Measurements from ENCODE around the gene RETREG2. TPM values are rescaled to one million over a fixed set of nuclear protein-coding genes. Genes with fewer than 3 reads are reported as not detected.
A peak's percentile ranks its signal among the peaks of the same experiment; 100 is the strongest.

The RETREG2 gene
- total RNA-seq, 1 experiment from 2014 or later, result 104 TPM

- peak; percentile 91 for DNase-seq (ENCODE audit: low read depth, low spot score)
- in situ Hi-C loops (cut with HindIII; ENCODE audit: low pct_unique_long_range_greater_than_20kb, low sequenced_read_pairs), result no loop called here
Observed at GRCh38 chr2:219206328-219207133, 28.5 kb downstream of the RETREG2 start, which contains the start of gene ZFAND2B. TSS of gene ZFAND2B (plus strand) at chr2:219206782. CDS start at chr2:219206988, 206 bp downstream.

GRCh38 chr2:219207134-219207883 is 29.2 kb downstream of the RETREG2 start:
- DNase-seq (ENCODE audit: low read depth, low spot score), result no peak
- in situ Hi-C loops (cut with HindIII; ENCODE audit: low pct_unique_long_range_greater_than_20kb, low sequenced_read_pairs), result no loop called here

- in situ Hi-C loops (cut with HindIII; ENCODE audit: low pct_unique_long_range_greater_than_20kb, low sequenced_read_pairs), result no loop called here
- peak; percentile 22 for DNase-seq (ENCODE audit: low read depth, low spot score)
Observed at GRCh38 chr2:219207884-219208740, 30.0 kb downstream of the RETREG2 start.

DNA sequence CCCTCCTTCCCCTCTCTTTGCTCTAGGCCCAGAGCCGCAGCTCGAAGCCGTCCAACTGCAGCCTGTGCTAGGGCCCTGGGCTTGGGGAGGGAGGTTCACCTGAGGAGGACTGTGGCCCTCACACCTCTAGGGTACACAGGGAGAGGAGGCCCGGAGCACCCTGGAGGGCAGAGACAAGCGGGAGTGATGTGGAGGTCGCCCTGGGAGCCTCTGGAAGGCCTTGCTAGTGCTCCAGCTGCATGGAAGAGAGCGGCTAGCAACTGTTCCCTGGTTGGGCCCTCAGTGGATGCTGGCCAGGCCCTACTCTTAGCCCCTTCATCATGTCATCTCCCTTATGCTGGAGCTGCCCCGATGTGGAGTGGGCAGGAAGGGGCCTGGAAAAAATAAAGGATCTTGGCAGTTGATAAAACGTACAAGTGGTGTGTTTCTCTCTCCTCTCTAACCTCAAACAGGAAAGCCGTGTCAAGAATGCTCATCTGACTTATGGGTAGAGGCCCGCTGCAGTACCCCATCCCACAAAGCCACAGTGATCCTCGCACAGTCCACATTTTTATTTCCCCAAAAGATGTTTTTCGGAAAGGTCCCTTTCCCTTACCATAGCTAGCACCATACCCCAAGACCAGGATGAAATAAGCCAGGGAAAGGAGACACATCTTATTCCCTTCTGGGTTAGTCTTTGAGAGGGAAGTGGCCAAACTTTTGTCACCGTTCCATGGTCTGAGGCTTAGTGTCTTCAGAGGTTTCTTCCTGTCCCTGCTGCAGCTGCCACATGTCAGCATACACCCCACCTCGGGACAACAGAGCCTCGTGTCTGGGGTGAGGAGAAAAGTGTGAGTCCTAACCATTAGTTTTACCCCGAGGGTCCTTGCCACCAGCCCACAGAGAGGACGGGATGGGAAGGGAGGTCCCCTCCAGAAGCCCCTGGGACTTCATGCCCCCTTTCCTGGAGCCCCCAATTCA is 31.4 kb downstream of the RETREG2 start:
- DNase-seq (ENCODE audit: low read depth, low spot score), result no peak
- in situ Hi-C loops (cut with HindIII; ENCODE audit: low pct_unique_long_range_greater_than_20kb, low sequenced_read_pairs), result no loop called here

- in situ Hi-C loops (cut with HindIII; ENCODE audit: low pct_unique_long_range_greater_than_20kb, low sequenced_read_pairs), result no loop called here
- no peak for DNase-seq (ENCODE audit: low read depth, low spot score)
Observed at GRCh38 chr2:219210196-219210885, 32.3 kb downstream of the RETREG2 start.

DNA sequence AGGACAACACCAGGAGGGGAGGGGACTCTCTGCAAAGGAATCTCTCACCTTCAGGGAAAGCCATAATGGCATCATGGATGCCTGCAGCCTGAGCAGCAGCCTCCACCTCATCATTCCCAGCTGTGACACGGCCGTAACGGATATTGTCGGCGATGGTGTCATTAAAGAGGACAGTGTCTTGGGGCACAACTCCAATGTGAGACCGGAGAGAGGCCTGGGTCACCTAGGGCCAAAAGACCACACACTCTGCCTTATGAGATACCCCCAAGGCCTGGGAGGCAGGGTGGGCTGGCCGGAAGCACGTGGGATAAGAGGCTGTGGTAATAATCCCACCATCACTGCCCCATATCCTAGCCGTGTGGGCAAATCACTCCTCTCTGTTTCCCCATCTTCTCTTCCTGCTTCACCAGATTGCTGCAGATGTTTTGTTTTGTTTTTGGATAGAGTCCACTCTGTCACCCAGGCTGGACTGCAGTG is 32.8 kb downstream of the RETREG2 start:
- in situ Hi-C loops (cut with HindIII; ENCODE audit: low pct_unique_long_range_greater_than_20kb, low sequenced_read_pairs), result no loop called here

DNA sequence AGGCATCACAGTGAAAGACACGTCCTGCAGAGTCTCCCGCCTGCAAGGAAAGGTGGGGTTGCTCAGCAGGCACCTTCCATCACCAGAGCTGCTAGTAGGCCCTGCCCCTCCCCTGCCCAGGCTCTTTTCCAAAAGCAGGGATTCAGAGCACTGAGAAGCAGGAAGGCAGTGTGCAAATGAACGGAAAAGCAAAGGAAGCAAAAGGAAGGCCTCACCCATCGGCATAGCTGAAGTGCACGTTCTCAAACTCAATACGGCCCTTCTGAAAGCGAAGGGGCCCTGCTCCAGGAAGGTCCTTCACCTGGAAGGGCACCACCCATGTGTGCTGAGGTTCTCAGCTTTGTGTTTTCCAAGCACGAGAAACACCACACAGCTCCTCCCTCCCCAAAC is 34.9 kb downstream of the RETREG2 start:
- DNase-seq (ENCODE audit: low read depth, low spot score), result no peak
- in situ Hi-C loops (cut with HindIII; ENCODE audit: low pct_unique_long_range_greater_than_20kb, low sequenced_read_pairs), result no loop called here

More for the DNA sequence above, 32.8 kb downstream of the RETREG2 start:
- DNase-seq (ENCODE audit: low read depth, low spot score), result no peak

DNA sequence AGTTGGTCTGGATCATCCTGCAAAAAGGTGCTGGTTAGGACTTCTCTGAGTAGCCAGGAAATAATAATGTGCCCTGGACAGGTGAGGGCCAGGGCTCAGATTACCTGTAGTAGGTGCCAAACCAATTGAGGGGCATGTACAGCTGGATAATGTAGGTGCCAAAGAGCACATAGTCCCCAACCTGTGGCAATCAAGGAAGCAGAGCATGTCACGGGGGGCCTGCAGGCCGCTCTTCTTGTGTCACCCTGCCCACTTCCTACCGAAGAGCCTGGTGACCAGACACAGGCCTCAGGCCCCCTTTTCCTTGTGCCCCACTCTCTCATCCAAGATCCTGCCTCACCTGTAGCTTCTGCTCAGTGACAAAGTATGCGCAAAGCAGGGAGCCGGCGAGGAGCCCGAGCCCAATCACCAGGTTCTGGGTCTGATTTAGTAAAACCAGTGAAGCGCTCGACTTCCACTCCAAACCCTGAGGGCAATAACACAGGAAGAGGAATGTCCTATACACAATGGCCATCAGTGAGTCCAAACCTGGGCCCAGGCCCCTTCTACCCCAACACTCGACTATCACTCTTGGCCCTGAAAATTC is 35.5 kb downstream of the RETREG2 start:
- DNase-seq (ENCODE audit: low read depth, low spot score), result no peak
- in situ Hi-C loops (cut with HindIII; ENCODE audit: low pct_unique_long_range_greater_than_20kb, low sequenced_read_pairs), result no loop called here

- in situ Hi-C loops (cut with HindIII; ENCODE audit: low pct_unique_long_range_greater_than_20kb, low sequenced_read_pairs), result no loop called here
- DNase-seq (ENCODE audit: low read depth, low spot score), result no peak
Observed at GRCh38 chr2:219214141-219214540, 36.1 kb downstream of the RETREG2 start.

- no peak for DNase-seq (ENCODE audit: low read depth, low spot score)
- in situ Hi-C loops (cut with HindIII; ENCODE audit: low pct_unique_long_range_greater_than_20kb, low sequenced_read_pairs), result no loop called here
Observed at GRCh38 chr2:219214786-219215185, 36.7 kb downstream of the RETREG2 start.

GRCh38 chr2:219215871-219216534 is 37.9 kb downstream of the RETREG2 start:
- no peak for DNase-seq (ENCODE audit: low read depth, low spot score)
- in situ Hi-C loops (cut with HindIII; ENCODE audit: low pct_unique_long_range_greater_than_20kb, low sequenced_read_pairs), result no loop called here

GRCh38 chr2:219216535-219216915 is 38.5 kb downstream of the RETREG2 start:
- no peak for DNase-seq (ENCODE audit: low read depth, low spot score)
- in situ Hi-C loops (cut with HindIII; ENCODE audit: low pct_unique_long_range_greater_than_20kb, low sequenced_read_pairs), result no loop called here

GRCh38 chr2:219218217-219218731 is 40.2 kb downstream of the RETREG2 start:
- in situ Hi-C loops (cut with HindIII; ENCODE audit: low pct_unique_long_range_greater_than_20kb, low sequenced_read_pairs), result no loop called here
- DNase-seq (ENCODE audit: low read depth, low spot score), result peak; percentile 56

DNA sequence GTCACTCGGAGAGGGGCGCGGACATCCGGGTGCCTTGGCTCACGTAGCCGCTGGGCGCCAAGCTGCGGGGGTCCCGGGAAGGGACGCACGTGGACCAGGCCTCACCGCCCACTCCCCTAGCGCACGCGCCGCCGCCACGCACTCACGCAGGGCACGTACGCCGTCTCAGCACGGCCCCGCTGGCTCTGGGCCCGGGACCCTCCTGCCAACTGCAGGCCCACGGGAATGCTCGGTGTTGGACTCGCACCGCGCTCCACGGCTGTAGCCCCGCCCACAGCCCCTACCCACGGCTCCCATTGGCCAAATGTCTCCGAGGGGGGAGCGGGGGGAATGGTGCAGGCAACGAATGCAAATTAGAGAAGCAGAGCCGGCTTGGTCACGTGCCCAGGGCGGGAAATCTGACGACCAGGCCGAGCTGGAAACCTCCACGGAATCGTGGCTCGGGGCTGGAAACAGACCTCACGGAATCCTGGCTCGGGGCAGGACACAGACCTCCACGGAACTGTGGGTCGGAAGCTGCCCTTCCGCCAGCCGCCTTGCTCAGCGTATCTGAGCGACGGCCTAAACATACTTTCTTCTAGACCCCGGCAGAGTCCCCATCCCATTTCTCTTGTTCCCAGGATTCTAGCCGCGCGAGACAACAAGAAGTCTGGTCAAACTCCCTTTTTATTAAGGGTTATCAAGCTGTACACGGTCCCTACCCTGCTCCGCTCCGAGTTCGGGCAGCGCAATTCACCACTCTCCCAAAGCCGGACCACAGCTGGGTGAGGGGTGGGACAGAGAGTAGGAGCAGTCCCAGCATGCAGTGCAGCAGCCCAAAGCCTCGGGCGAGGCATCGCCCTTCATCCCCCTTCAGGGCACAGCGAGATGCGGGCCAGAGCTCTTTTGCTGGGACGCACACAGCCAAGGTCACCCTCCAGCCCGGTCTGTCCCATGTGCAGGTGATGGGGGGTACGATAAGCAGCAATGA is 40.9 kb downstream of the RETREG2 start, which contains the start of gene ABCB6:
TSS of gene ABCB6 (minus strand) at position 227 of the 970 bp plus-strand sequence. CDS start 285 bp downstream, outside the sequence.
- in situ Hi-C loops (cut with HindIII; ENCODE audit: low pct_unique_long_range_greater_than_20kb, low sequenced_read_pairs), result no loop called here
- peak; percentile 95 for DNase-seq (ENCODE audit: low read depth, low spot score)

All from SK-MEL-5 (cell line).